GM12874 (cell line): ENCODE data around the gene COL6A5.

Experiments used
- CTCF ChIP-seq: IDR thresholded peaks from 2 replicates; pipeline ENCODE4 v1.5.1; 2011; ENCODE audit warnings: low read depth, mild to moderate bottlenecking, control low read depth, low read length, moderate library complexity; ENCODE audit not compliant: insufficient read depth

The COL6A5 gene

GRCh38 chr3:130386604-130387263, 41.3 kb downstream of the COL6A5 start:
- no peak for TF ChIP-seq CTCF

- TF ChIP-seq CTCF, result no peak
Measured at GRCh38 chr3:130389743-130390478, 44.4 kb downstream of the COL6A5 start.

- no peak for TF ChIP-seq CTCF
Measured at GRCh38 chr3:130392266-130392665, 46.8 kb downstream of the COL6A5 start.

GRCh38 chr3:130393594-130393993, 48.1 kb downstream of the COL6A5 start:
- no peak for TF ChIP-seq CTCF

- no peak for TF ChIP-seq CTCF
Measured at GRCh38 chr3:130395331-130395730, 49.9 kb downstream of the COL6A5 start.

- TF ChIP-seq CTCF, result no peak
Measured at GRCh38 chr3:130395916-130396315, 50.4 kb downstream of the COL6A5 start.

- no peak for TF ChIP-seq CTCF
Measured at GRCh38 chr3:130404401-130404800, 58.9 kb downstream of the COL6A5 start.
